IMR-90 (cell line): ENCODE measurements around the gene ZBTB24.

Experiments used
- BHLHE40 ChIP-seq: fragments of 150-350 bp; IDR thresholded peaks from 2 replicates; pipeline ENCODE4 v1.6.1; 2016; ENCODE audit warnings: mild to moderate bottlenecking, low read depth, low read length
- MXI1 ChIP-seq: IDR thresholded peaks from 2 replicates; pipeline ENCODE4 v1.6.1; 2012; ENCODE audit warnings: low read depth, mild to moderate bottlenecking, low read length, moderate library complexity, borderline replicate concordance
- POLR2A ChIP-seq: IDR thresholded peaks from 2 replicates; pipeline ENCODE4 v1.6.1; 2012; ENCODE audit warnings: mild to moderate bottlenecking, low read depth, low read length
- RAD21 ChIP-seq: IDR thresholded peaks from 2 replicates; pipeline ENCODE4 v1.6.1; 2012; ENCODE audit warnings: low read length, improper control_type of control experiment
- RFX5 ChIP-seq: IDR thresholded peaks from 2 replicates; pipeline ENCODE4 v1.8.0; 2012; ENCODE audit warnings: low read depth, mild to moderate bottlenecking, low read length, moderate library complexity
- SMC3 ChIP-seq: fragments of 150-350 bp; IDR thresholded peaks from 2 replicates; pipeline ENCODE4 v1.6.1; 2016; ENCODE audit warnings: low read depth, mild to moderate bottlenecking, antibody characterized with exemption, low read length, moderate library complexity
- TF ChIP-seq, protein P1 (sequence below): conservative IDR thresholded peaks from 2 replicates; pipeline ENCODE4 v1.5.1; 2012; ENCODE audit warnings: mild to moderate bottlenecking, low read depth, low read length, improper control_type of control experiment
- TF ChIP-seq, protein P2 (sequence below): fragments of 150-350 bp; IDR thresholded peaks from 2 replicates; pipeline ENCODE4 v1.6.1; 2016; ENCODE audit warnings: low read depth, mild to moderate bottlenecking, low read length, moderate library complexity, borderline replicate concordance

- TF ChIP-seq BHLHE40 (no peak), SMC3 (no peak), RAD21 (no peak), MXI1 (no peak), RFX5 (no peak), POLR2A (no peak)
- TF ChIP-seq, protein P1, sequence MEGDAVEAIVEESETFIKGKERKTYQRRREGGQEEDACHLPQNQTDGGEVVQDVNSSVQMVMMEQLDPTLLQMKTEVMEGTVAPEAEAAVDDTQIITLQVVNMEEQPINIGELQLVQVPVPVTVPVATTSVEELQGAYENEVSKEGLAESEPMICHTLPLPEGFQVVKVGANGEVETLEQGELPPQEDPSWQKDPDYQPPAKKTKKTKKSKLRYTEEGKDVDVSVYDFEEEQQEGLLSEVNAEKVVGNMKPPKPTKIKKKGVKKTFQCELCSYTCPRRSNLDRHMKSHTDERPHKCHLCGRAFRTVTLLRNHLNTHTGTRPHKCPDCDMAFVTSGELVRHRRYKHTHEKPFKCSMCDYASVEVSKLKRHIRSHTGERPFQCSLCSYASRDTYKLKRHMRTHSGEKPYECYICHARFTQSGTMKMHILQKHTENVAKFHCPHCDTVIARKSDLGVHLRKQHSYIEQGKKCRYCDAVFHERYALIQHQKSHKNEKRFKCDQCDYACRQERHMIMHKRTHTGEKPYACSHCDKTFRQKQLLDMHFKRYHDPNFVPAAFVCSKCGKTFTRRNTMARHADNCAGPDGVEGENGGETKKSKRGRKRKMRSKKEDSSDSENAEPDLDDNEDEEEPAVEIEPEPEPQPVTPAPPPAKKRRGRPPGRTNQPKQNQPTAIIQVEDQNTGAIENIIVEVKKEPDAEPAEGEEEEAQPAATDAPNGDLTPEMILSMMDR: no peak
- TF ChIP-seq, protein P2, sequence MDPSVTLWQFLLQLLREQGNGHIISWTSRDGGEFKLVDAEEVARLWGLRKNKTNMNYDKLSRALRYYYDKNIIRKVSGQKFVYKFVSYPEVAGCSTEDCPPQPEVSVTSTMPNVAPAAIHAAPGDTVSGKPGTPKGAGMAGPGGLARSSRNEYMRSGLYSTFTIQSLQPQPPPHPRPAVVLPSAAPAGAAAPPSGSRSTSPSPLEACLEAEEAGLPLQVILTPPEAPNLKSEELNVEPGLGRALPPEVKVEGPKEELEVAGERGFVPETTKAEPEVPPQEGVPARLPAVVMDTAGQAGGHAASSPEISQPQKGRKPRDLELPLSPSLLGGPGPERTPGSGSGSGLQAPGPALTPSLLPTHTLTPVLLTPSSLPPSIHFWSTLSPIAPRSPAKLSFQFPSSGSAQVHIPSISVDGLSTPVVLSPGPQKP: no peak
Observed at GRCh38 chr6:109457562-109457996, 25.4 kb downstream of the ZBTB24 start.
